COR-L47 (cell line): ENCODE measurements around the gene SAYSD1.
A peak's percentile ranks its signal among the peaks of the same experiment; 100 is the strongest.
"Not testable (repeated sequence)": the region's sequence is repeated elsewhere in the genome, so short reads cannot be mapped to it uniquely, and the experiment has no call there.

ENCODE experiments used
- DNase-seq: peaks from one replicate; lab custom pipeline; 2025; lab: John Stamatoyannopoulos, UW

SAYSD1 gene

GRCh38 chr6:39114704-39115599, at the start of gene SAYSD1:
TSS of gene SAYSD1 (minus strand) at chr6:39115186. CDS start at chr6:39115089, 97 bp downstream.
- peak; percentile 93 for DNase-seq

DNA sequence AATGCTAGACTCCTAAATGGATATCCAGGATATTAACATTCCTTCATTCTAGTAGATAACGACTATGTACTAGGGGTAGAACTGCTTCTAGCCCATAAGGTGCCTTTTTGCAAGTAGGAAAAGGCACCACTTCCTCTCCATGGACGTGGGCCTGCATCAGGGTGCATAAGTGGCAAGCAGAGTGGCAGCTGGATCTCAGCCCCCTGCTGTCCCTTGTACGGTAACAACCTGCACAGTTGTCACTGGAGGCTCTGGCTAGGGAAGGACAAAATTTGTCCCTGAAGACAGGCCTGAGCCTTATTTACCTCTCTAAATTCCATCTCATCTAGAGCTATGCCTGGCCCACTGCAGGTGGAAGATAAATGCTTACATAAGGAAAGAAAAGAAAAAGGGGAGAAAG, 42.5 kb upstream of the SAYSD1 start:
- DNase-seq = no peak

GRCh38 chr6:39156801-39157200, 41.8 kb upstream of the SAYSD1 start:
- peak; percentile 5 for DNase-seq

GRCh38 chr6:39154705-39155104, 39.7 kb upstream of the SAYSD1 start:
- no peak for DNase-seq

DNA sequence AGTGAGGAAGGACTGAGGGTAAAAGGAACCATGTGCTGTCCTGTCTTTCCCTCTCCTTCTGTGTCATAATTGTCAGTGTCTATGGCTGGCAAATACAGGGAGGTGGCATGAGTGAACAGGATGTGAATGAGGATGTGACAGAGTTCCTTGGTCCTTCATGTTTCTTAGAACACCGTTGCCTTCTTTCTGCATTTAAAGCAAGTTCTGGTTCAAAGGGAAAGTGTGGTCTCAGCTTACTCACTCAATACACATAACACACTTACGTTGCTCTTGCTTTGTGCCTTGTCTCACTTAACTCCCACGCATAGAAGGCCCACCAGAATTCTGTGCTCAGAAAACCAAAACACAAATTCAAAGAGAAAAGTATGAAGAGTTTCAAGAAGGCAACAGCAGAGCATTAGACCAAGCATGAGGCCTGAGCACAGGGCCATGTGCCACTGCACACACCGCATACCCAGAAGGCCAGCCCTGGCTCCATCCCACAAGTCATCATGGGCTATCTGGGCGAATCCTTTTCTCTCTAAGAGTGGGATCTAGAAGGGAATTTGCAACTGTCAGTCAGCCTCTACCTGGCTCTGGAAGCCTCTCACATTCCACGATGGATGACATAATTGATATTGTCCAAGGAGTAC, 38.9 kb upstream of the SAYSD1 start:
- no peak for DNase-seq

DNA sequence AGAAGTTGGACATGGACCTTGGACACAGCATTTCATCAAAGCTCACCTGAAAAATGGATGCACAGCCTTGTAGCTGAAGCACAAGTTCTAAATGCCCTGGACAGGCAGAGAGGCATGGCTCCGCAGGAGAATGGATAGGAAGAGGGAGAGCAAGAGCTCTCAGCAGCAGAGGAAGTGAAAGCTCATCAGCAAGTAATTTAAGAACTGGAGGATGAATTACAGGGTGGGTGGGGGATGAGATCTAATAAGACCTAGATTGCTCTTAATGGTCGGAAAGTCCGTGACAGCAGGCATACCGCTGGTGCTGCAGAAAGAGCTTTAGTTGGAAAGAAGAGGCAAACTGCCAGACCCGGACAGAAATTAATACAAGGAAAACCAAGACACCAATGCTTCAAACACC, 37.3 kb upstream of the SAYSD1 start:
- DNase-seq = no peak

GRCh38 chr6:39151211-39151610, 36.2 kb upstream of the SAYSD1 start:
- DNase-seq = no peak

GRCh38 chr6:39144481-39145173, 29.6 kb upstream of the SAYSD1 start:
- no peak for DNase-seq

- DNase-seq = no peak
These were observed 28.4 kb upstream of the SAYSD1 start for GRCh38 chr6:39143238-39143930.

DNA sequence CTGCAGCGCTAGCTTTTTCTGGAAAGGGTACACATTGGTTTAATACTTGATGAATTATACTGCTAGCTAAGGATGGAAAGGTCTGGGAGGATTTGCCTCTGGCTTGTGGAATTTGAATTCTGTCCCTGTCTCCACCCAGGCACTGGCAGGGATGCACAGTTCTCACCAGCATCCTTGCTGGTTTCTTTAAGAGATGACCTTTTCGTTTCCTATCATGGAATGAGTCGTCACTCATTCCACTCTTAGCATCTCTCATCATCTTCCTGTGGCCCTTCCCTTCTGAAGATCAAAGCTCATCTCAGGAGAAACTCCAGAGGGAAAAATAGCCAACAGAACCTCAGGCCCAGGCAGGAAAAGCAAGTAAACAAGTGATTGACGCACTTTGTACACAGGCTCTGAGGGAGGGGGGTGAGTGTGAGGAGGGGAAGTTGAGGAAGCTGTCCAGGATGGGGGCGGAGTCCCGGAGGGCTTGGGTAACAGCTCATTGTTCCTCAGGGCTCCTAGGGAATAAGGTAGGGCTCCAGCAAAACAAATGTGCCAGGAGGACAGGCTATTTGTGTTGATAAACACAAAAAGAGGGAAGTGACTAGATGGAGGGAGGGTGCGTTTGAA, 25.7 kb upstream of the SAYSD1 start:
- DNase-seq = no peak

DNA sequence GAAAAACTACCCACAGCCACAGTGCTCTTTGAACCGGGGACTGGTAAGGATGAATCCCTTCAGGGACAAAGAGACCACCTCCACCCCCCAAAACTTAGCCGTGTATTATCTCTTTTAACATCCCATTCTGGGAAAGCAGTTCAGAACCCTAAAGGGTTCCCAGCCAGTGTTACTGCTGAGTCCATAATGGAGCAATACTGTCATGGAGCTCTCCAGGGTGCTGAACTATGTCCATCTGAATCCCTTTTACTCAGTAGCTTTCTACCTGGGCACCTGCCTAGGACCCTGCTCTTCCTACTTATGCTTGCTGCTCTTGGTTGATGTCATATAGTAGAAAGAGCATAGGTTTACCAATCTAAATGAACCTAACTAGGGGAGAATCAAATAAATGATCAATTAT, 22.3 kb upstream of the SAYSD1 start:
- no peak for DNase-seq

- DNase-seq = not testable (repeated sequence)
These were observed 21.2 kb upstream of the SAYSD1 start for GRCh38 chr6:39136207-39136606.

- DNase-seq = not testable (repeated sequence)
These were observed 19.8 kb upstream of the SAYSD1 start for GRCh38 chr6:39134761-39135160.

GRCh38 chr6:39130691-39131090, 15.7 kb upstream of the SAYSD1 start:
- DNase-seq = no peak

- no peak for DNase-seq
These were observed 13.8 kb upstream of the SAYSD1 start for GRCh38 chr6:39128832-39129231.

DNA sequence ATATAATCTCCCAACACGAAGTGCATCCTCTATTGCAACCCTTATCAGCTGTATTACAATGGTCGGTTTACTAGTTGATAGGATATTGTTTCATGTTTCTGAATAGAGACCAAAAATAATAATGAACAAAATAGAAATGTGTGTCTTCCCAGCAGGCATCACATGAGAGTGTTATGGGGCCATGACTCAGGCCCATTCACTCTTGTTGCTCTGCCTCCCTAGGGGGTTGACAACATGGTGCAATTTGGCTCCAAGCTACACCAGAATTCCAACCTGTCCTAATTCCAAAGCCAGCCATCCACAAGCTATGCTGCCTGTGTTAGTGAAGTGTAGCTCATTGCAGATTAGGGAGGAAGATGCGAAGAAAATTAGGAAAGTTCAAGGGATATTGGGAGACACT, 13.1 kb upstream of the SAYSD1 start:
- DNase-seq = no peak

DNA sequence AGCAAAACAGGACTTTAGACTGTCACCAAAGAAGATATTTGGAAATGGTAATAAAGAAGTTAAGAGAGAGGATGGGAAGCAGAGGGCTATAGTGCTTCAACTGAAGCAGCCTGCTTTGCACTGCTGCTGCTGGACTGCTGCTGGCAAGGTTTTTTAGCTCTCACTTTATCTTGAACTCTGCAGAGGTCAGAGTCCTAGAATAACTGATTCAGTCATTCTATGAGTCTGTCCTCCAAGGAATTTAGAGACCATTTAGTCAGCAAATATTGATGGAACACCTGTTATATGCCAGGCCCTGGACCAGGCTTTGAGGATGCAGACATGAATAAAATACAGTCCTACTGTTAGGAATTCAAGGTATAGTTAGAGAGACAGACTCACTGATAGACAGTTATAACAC, 9.1 kb upstream of the SAYSD1 start:
- DNase-seq = no peak

GRCh38 chr6:39118921-39119320, 3.9 kb upstream of the SAYSD1 start:
- no peak for DNase-seq

DNA sequence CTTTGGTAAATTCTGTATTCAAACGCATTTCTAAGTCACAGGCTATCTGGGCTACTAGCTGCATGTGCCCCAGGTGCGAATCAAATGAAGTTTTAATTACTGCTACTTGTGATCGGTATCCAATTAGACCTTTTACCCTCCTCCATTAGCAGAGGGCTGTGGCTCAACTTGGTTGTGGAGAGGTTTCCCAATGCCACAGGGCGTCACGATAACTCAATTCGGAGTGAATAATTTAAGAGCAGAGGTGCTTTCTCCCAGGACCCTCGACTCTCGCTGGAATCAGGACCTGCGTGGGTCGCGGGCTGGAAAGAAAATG, 640 bp downstream of the SAYSD1 start:
- DNase-seq = no peak

GRCh38 chr6:39113788-39114187, 1.2 kb downstream of the SAYSD1 start:
- no peak for DNase-seq

DNA sequence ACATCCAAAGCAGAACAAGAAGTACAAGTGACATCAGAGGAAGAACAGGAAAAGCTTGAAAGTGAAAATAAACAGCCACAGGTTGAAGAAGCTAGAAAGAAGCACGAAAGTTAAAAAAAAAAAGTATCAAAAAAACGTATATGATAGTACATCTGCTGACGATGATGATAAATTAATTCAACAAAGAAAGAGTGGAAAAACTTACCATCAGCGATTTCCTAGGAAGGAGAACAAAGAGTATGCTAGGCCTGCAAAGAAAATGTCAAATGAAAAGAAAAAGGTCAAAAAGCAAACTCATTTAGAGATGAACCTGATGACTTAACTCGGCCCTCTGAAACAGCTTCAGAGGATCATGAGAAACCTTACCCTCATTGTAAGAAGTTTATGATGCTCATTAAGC, 3.7 kb downstream of the SAYSD1 start:
- no peak for DNase-seq
